Endothelial cell of umbilical vein (primary cell): ENCODE results near the gene IL32. TPM values are rescaled to one million over a fixed set of nuclear protein-coding genes. Genes with fewer than 3 reads are reported as not detected.

Experiments used
- BruUV-seq: library from RNA; stranded (reverse); fragments of 400-500 nt; replicated peaks from 2 replicates; lab custom pipeline; 2021; lab: Mats Ljungman, UMichigan
- CTCF ChIA-PET: fragments of 300-600, 350-600 bp; sonication (Branson Sonifier 250); formaldehyde crosslinking; loops from one replicate; lab custom pipeline; 2021; ENCODE audit warnings: antibody characterized with exemption, inconsistent platforms; lab: Charles Lee
- POLR2A ChIA-PET: fragments of 300-600, 350-600 bp; sonication (Branson Sonifier 250); formaldehyde crosslinking; loops from one replicate; lab custom pipeline; 2021; ENCODE audit warnings: antibody characterized with exemption, inconsistent platforms; lab: Charles Lee
- DNase-seq: peaks from one replicate; pipeline ENCODE4 v3.0.0-alpha.2; 2011; ENCODE audit warnings: low read depth, low spot score
- FAIRE-seq: peaks from 2 replicates; lab custom pipeline; 2011; peaks lifted over from hg19 to GRCh38; lab: Jason Lieb, UNC
- H2AFZ ChIP-seq: 2 replicates; pipeline ENCODE4 v1.6.0; 2012; ENCODE audit warnings: low read depth, low read length, control low read depth, inconsistent platforms
- H3K27ac ChIP-seq: 2 replicates; pipeline ENCODE4 v1.5.1; 2011; ENCODE audit warnings: low read depth, mild to moderate bottlenecking, control low read depth, low read length, moderate library complexity; ENCODE audit not compliant: insufficient read depth
- H3K27me3 ChIP-seq, 2 experiments: 2 replicates each; pipeline versions ENCODE4 v1.6.0 to v1.6.1; 2011; ENCODE audit warnings: low read length in 2 of 2, mixed read lengths in 1 of 2; ENCODE audit not compliant: control insufficient read depth in 2 of 2, insufficient read depth in 2 of 2
- H3K36me3 ChIP-seq, 2 experiments: 2 replicates in 1 of 2; 3 replicates in 1 of 2; pipeline ENCODE4 v1.5.1; 2011; ENCODE audit warnings: low read length in 2 of 2, mild to moderate bottlenecking in 1 of 2, moderate library complexity in 1 of 2; ENCODE audit not compliant: control insufficient read depth in 2 of 2, insufficient read depth in 2 of 2; ENCODE audit errors: extremely low read depth in 1 of 2
- H3K4me1 ChIP-seq: 3 replicates; pipeline ENCODE4 v1.5.1; 2011; ENCODE audit warnings: mild to moderate bottlenecking, low read length; ENCODE audit not compliant: control insufficient read depth, insufficient read depth; ENCODE audit errors: extremely low read depth
- H3K4me2 ChIP-seq: 2 replicates; pipeline ENCODE4 v1.6.1; 2011; ENCODE audit warnings: low read length, control low read depth, mixed read lengths; ENCODE audit not compliant: insufficient read depth
- H3K4me3 ChIP-seq, 3 experiments: fragments of 200-600 bp in 1 of 3; sonication (generic), shearing (Covaris generic) in 1 of 3; replicated peaks in 1 of 3; 2 replicates each; pipeline ENCODE4 v1.5.1; 2011 to 2016; ENCODE audit warnings: control low read depth in 3 of 3, low read length in 3 of 3, mild to moderate bottlenecking in 2 of 3, inconsistent platforms in 1 of 3, low read depth in 1 of 3, moderate library complexity in 1 of 3; ENCODE audit not compliant: insufficient read depth in 1 of 3
- H3K79me2 ChIP-seq: 2 replicates; pipeline ENCODE4 v1.6.0; 2012; ENCODE audit warnings: low read length, inconsistent platforms; ENCODE audit not compliant: control insufficient read depth, insufficient read depth
- H3K9ac ChIP-seq: replicated peaks from 2 replicates; pipeline ENCODE3; 2011; ENCODE audit warnings: low read length, control low read depth; ENCODE audit not compliant: insufficient read depth; ENCODE audit errors: extremely low read depth
- H3K9me1 ChIP-seq: replicated peaks from 3 replicates; pipeline ENCODE4 v1.6.0; 2011; ENCODE audit warnings: mild to moderate bottlenecking, low read length; ENCODE audit not compliant: control insufficient read depth, insufficient read depth; ENCODE audit errors: extremely low read depth
- H3K9me3 ChIP-seq: replicated peaks from 2 replicates; pipeline ENCODE4 v1.5.1; 2012; ENCODE audit warnings: low read length, inconsistent platforms; ENCODE audit not compliant: control insufficient read depth, insufficient read depth
- H4K20me1 ChIP-seq: replicated peaks from 2 replicates; pipeline ENCODE3; 2011; ENCODE audit warnings: mild to moderate bottlenecking, low read length; ENCODE audit not compliant: control insufficient read depth, insufficient read depth; ENCODE audit errors: extremely low read depth
- CTCF ChIP-seq, 2 donors: IDR thresholded peaks; 1 replicate in 1 of 2; 2 replicates in 1 of 2; pipeline ENCODE4 v1.5.1; 2011; ENCODE audit warnings: low read length in 2 of 2, mild to moderate bottlenecking in 2 of 2, moderate library complexity in 2 of 2, control low read depth in 1 of 2, inconsistent platforms in 1 of 2, low read depth in 1 of 2; ENCODE audit not compliant: insufficient read depth in 1 of 2; ENCODE audit errors: extremely low read depth in 1 of 2
- EZH2 ChIP-seq: IDR thresholded peaks from 2 replicates; pipeline ENCODE4 v1.6.1; 2012; ENCODE audit warnings: borderline replicate concordance, low read depth, mild to moderate bottlenecking, moderate library complexity, low read length, inconsistent platforms; ENCODE audit not compliant: severe bottlenecking
- FOS ChIP-seq: IDR thresholded peaks from 2 replicates; pipeline ENCODE4 v1.6.1; 2011; ENCODE audit warnings: mild to moderate bottlenecking, low read length, moderate library complexity, borderline replicate concordance; ENCODE audit not compliant: insufficient read depth
- GATA2 ChIP-seq: IDR thresholded peaks from 2 replicates; pipeline ENCODE4 v1.7.0; 2011; ENCODE audit warnings: low read depth, mild to moderate bottlenecking, moderate library complexity, mixed read lengths, low read length; ENCODE audit not compliant: insufficient read length, insufficient read depth
- JUN ChIP-seq: IDR thresholded peaks from 2 replicates; pipeline ENCODE4 v1.6.1; 2011; ENCODE audit warnings: borderline replicate concordance, low read depth; ENCODE audit not compliant: insufficient read length, insufficient read depth
- MAX ChIP-seq: IDR thresholded peaks from 2 replicates; pipeline ENCODE4 v1.6.1; 2011; ENCODE audit not compliant: insufficient read depth, insufficient read length
- MYC ChIP-seq: IDR thresholded peaks from one replicate; pipeline ENCODE4 v1.6.1; 2011; ENCODE audit warnings: mild to moderate bottlenecking, low read depth, low read length
- POLR2A ChIP-seq: IDR thresholded peaks from 2 replicates; pipeline ENCODE4 v1.6.1; 2012; ENCODE audit warnings: low read depth, mild to moderate bottlenecking, control low read depth, low read length
- POLR2AphosphoS5 ChIP-seq: IDR thresholded peaks from 2 replicates; pipeline ENCODE4 v1.6.1; 2012; ENCODE audit warnings: low read depth, mild to moderate bottlenecking, control low read depth, low read length, moderate library complexity; ENCODE audit not compliant: insufficient read depth
- dilution Hi-C: fragments of 300-500 bp; cut with MboI; formaldehyde crosslinking; loops from one replicate; pipeline ENCODE4 v1.15.0; 2019; ENCODE audit warnings: low sequenced_read_pairs; ENCODE audit not compliant: extremely low pct_ligation_motif_present
- intact Hi-C: fragments of 100-400 bp; cut with micrococcal nuclease; formaldehyde crosslinking; loops from one replicate; pipeline ENCODE4 v1.10.0; 2022
- polyA plus RNA-seq, 4 experiments: library from polyadenylated mRNA; depleted of rRNA in 3 of 4; stranded (reverse) in 3 of 4; unstranded in 1 of 4; fragments of >200 nt; gene quantifications; 2 replicates each; pipeline versions ENCODE4 v1.2.1 to v1.2.3, GENCODE V29; 2011 to 2012; ENCODE audit warnings: missing spikeins in 1 of 4
- total RNA-seq: library from RNA; stranded (reverse); gene quantifications from 2 replicates; pipeline ENCODE4 v1.2.3, GENCODE V29; 2021

IL32 gene
- total and polyA plus RNA-seq, 2 donors (not counting 3 experiments of a cell fraction or from before 2014, with no cell fraction given), result 55.7 to 336 TPM

- Histone ChIP-seq H3K79me2 (peaks cover 13% of the 10 kb centered on the region), H3K9me1 (no peaks in the 10 kb centered on the region), H3K4me3 (no peak overlapping the region), H3K36me3 (peaks cover 4 to 25% of the 10 kb centered on the region in 2 experiments), H3K27ac (no peak overlapping the region), H2AFZ (no peak overlapping the region), H3K9me3 (no peaks in the 10 kb centered on the region), H3K4me2 (no peak overlapping the region), H3K27me3 (no peaks in the 10 kb centered on the region), H4K20me1 (no peaks in the 10 kb centered on the region), H3K9ac (no peak overlapping the region), H3K4me1 (peaks cover 18% of the 10 kb centered on the region)
- POLR2A ChIA-PET, result interaction anchor here (1.1 kb wide), 1 partner anchor 13 kb away, joined by 5 read pairs; no protein-coding TSS in a partner anchor
- CTCF ChIA-PET, result interaction anchor here (0.6 to 2.3 kb wide), 4 partner anchors 10 to 113 kb away, joined by 3 to 9 read pairs (median 6); no protein-coding TSS in a partner anchor
- intact Hi-C loops (no loop called here), dilution Hi-C loops (no loop called here)
- DNase-seq, result no peak
- TF ChIP-seq POLR2A (no peak), JUN (no peak), MYC (no peak), POLR2AphosphoS5 (no peak), EZH2 (no peak), CTCF (IDR thresholded peaks at IDR 0.05; ENCODE audit: extremely low read depth in 1 of 2, insufficient read depth in 1 of 2, low read depth in 1 of 2, low read length in 2 of 2) (no peak), FOS (no peak), MAX (no peak), GATA2 (no peak)
- FAIRE-seq, result no peak
- no TSS peak for BruUV-seq
These were observed 50.1 kb downstream of the IL32 start for GRCh38 chr16:3115561-3115960.
